ENCODE data around the gene ZBTB38. TPM values are rescaled to one million over a fixed set of nuclear protein-coding genes. Genes with fewer than 3 reads are reported as not detected.

Gene ZBTB38
- total and polyA plus RNA-seq, 2 of the 13 experiments (the other 11 are each of a cell fraction or from before 2014, with no cell fraction given): 26.8 to 51.7 TPM

DNA sequence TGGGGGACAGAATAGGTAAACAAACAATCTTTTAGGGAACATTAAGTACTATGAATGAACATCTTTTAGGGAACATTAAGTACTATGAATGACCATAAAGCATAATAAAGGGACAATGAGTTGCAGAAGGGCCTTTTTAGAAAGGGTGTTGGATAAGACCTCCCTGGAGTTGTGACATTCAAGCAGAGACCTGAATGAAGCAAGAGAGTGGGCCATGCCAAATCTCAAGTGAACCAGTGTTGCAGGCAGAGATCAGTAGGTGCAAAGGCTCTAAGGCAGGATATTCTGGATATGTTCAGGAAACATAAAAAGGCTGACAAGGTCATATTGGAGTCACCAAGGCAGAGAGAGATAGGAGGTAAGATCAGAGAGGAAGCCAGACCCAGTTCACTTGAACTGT, 29.4 kb upstream of the ZBTB38 start (continued):
- TF ChIP-seq, protein P1, sequence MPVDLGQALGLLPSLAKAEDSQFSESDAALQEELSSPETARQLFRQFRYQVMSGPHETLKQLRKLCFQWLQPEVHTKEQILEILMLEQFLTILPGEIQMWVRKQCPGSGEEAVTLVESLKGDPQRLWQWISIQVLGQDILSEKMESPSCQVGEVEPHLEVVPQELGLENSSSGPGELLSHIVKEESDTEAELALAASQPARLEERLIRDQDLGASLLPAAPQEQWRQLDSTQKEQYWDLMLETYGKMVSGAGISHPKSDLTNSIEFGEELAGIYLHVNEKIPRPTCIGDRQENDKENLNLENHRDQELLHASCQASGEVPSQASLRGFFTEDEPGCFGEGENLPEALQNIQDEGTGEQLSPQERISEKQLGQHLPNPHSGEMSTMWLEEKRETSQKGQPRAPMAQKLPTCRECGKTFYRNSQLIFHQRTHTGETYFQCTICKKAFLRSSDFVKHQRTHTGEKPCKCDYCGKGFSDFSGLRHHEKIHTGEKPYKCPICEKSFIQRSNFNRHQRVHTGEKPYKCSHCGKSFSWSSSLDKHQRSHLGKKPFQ (CRISPR knock-in tag; IDR thresholded peaks at IDR 0.05; ENCODE audit: insufficient replicate concordance): no peak
- TF ChIP-seq MAFK (conservative IDR thresholded peaks at IDR 0.05 in 1 of 2, IDR thresholded peaks at IDR 0.05 in 1 of 2; ENCODE audit: low read length in 2 of 2): peak in 1 of 2 experiments; percentile 27; a peak in 2 of 4 replicates
- no peak for TF ChIP-seq KAT7 (CRISPR knock-in tag; IDR thresholded peaks at IDR 0.05; ENCODE audit: borderline replicate concordance)
- TF ChIP-seq NONO (IDR thresholded peaks at IDR 0.05): no peak
- TF ChIP-seq NONO (CRISPR knock-in tag; conservative IDR thresholded peaks at IDR 0.05): no peak
- no peak for TF ChIP-seq ZNF430 (CRISPR knock-in tag; IDR thresholded peaks at IDR 0.05)

DNA sequence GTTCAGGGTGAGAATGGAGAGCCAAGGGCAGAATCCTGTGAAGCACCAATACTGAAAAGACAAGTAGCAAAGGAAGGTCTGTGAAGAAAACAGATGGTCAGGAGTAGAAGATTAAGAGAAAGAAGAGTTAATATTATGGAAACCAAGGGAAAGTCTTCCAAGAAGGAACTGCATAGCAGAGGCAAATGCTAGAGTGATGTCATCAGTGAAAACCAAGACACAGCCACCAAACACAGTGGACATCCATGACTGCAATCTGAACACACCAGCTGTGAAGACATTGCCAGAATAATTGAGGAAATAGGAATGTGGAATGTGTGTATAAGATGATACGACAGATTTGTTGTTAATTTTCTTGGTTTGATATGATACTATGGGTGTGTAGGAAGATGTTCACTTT, 26.8 kb upstream of the ZBTB38 start:
- H3K4me2 ChIP-seq (ENCODE audit: low read depth, low read length): no peak overlapping the region
- CTCF ChIA-PET (ENCODE audit: low intra/inter-chr PET ratio, low total read pairs): no interaction called here
- H2AFZ ChIP-seq (ENCODE audit: low read length): no peak overlapping the region
- TF ChIP-seq ATF7 (IDR thresholded peaks at IDR 0.05): peak; percentile 42
- no peak for TF ChIP-seq ATF7 (CRISPR knock-in tag; IDR thresholded peaks at IDR 0.05)
- TF ChIP-seq BCL6 (CRISPR knock-in tag; IDR thresholded peaks at IDR 0.05): no peak
- no peak for TF ChIP-seq SRSF1 (optimal IDR thresholded peaks at IDR 0.05; ENCODE audit: low read depth, low read length)
- no peak for TF ChIP-seq BORCS8-MEF2B (CRISPR knock-in tag; IDR thresholded peaks at IDR 0.05)
- no peak for TF ChIP-seq MXD4 (CRISPR knock-in tag; IDR thresholded peaks at IDR 0.05)
- peak; percentile 37; the same call in 1 of the 2 replicates for TF ChIP-seq CREB1 (IDR thresholded peaks at IDR 0.05)
- TF ChIP-seq CREB1 (CRISPR knock-in tag; IDR thresholded peaks at IDR 0.05): no peak
- no peak for TF ChIP-seq ELF1 (CRISPR knock-in tag; IDR thresholded peaks at IDR 0.05)
- no peak for TF ChIP-seq RFXANK (CRISPR knock-in tag; IDR thresholded peaks at IDR 0.05)
- TF ChIP-seq, protein P2, sequence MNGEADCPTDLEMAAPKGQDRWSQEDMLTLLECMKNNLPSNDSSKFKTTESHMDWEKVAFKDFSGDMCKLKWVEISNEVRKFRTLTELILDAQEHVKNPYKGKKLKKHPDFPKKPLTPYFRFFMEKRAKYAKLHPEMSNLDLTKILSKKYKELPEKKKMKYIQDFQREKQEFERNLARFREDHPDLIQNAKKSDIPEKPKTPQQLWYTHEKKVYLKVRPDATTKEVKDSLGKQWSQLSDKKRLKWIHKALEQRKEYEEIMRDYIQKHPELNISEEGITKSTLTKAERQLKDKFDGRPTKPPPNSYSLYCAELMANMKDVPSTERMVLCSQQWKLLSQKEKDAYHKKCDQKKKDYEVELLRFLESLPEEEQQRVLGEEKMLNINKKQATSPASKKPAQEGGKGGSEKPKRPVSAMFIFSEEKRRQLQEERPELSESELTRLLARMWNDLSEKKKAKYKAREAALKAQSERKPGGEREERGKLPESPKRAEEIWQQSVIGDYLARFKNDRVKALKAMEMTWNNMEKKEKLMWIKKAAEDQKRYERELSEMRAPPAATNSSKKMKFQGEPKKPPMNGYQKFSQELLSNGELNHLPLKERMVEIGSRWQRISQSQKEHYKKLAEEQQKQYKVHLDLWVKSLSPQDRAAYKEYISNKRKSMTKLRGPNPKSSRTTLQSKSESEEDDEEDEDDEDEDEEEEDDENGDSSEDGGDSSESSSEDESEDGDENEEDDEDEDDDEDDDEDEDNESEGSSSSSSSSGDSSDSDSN (CRISPR knock-in tag; IDR thresholded peaks at IDR 0.05): no peak
- TF ChIP-seq, protein P3, sequence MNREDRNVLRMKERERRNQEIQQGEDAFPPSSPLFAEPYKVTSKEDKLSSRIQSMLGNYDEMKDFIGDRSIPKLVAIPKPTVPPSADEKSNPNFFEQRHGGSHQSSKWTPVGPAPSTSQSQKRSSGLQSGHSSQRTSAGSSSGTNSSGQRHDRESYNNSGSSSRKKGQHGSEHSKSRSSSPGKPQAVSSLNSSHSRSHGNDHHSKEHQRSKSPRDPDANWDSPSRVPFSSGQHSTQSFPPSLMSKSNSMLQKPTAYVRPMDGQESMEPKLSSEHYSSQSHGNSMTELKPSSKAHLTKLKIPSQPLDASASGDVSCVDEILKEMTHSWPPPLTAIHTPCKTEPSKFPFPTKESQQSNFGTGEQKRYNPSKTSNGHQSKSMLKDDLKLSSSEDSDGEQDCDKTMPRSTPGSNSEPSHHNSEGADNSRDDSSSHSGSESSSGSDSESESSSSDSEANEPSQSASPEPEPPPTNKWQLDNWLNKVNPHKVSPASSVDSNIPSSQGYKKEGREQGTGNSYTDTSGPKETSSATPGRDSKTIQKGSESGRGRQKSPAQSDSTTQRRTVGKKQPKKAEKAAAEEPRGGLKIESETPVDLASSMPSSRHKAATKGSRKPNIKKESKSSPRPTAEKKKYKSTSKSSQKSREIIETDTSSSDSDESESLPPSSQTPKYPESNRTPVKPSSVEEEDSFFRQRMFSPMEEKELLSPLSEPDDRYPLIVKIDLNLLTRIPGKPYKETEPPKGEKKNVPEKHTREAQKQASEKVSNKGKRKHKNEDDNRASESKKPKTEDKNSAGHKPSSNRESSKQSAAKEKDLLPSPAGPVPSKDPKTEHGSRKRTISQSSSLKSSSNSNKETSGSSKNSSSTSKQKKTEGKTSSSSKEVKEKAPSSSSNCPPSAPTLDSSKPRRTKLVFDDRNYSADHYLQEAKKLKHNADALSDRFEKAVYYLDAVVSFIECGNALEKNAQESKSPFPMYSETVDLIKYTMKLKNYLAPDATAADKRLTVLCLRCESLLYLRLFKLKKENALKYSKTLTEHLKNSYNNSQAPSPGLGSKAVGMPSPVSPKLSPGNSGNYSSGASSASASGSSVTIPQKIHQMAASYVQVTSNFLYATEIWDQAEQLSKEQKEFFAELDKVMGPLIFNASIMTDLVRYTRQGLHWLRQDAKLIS (CRISPR knock-in tag; IDR thresholded peaks at IDR 0.05): no peak
- no peaks in the 10 kb centered on the region for H3K9me3 ChIP-seq (ENCODE audit: low read length)
- no peaks in the 10 kb centered on the region for H3K27me3 ChIP-seq (ENCODE audit: control insufficient read depth in 1 of 2, insufficient read depth in 2 of 2, low read length in 2 of 2)
- 81% methylated on average over 1 of the region's 1 CpG for WGBS (ENCODE audit: low lambda C conversion rate)
- no peak overlapping the region for H3K9ac ChIP-seq (ENCODE audit: insufficient read depth, low read depth, low read length)
- DNase-seq (ENCODE audit: low spot score): no peak
- peaks cover 58% of the 10 kb centered on the region for H3K4me1 ChIP-seq (ENCODE audit: insufficient read depth, low read length)
- H3K36me3 ChIP-seq (replicated peaks in 1 of 2; ENCODE audit: control insufficient read depth in 1 of 2, insufficient read depth in 2 of 2, low read length in 2 of 2): no peaks in the 10 kb centered on the region
- POLR2A ChIA-PET: no interaction called here
- H4K20me1 ChIP-seq (ENCODE audit: insufficient read depth, low read length): no peaks in the 10 kb centered on the region
- in situ Hi-C loops (cut with HindIII; ENCODE audit: extremely low pct_ligation_motif_present, low pct_unique_long_range_greater_than_20kb) (no loop called here), intact Hi-C loops (cut with micrococcal nuclease; ENCODE audit: unreplicated experiment) (no loop called here)
- no peak for ATAC-seq
- no peak for FAIRE-seq
- BruUV-seq (replicated peaks): no TSS peak
- H3K79me2 ChIP-seq (ENCODE audit: insufficient read depth, low read length): no peaks in the 10 kb centered on the region
- H3K27ac ChIP-seq (ENCODE audit: extremely low read length, insufficient read depth, low read length): no peak overlapping the region
- H3K4me3 ChIP-seq (replicated peaks in 1 of 3; ENCODE audit: insufficient read depth in 1 of 3, low read depth in 2 of 3, low read length in 3 of 3): no peak overlapping the region

All from HepG2 (cell line).